Stimulated activated naive CD8-positive, alpha-beta T cell treated with anti-CD3 and anti-CD28 coated beads, Interleukin-15, amount 100 ng/mL, for 72 hours (primary cell): ENCODE data around the gene AOPEP.

Source experiments
- ATAC-seq: fragments of 150-1000 bp; cut with Tn5 transposase; 2 replicates; pipeline ENCODE4 v1.10.0; 2021; ENCODE audit warnings: mild to moderate bottlenecking, moderate library complexity
- DNase-seq, 2 donors: peaks; one replicate each; pipeline ENCODE4 v3.0.0; 2021 to 2022
- H3K27ac Mint-ChIP-seq, 2 donors: one replicate each; pipeline ENCODE4 v1.8.0; 2022; ENCODE audit warnings: mild to moderate bottlenecking in 2 of 2, mixed read lengths in 2 of 2, moderate library complexity in 2 of 2
- H3K27me3 Mint-ChIP-seq: one replicate; pipeline ENCODE4 v1.8.0; 2022; ENCODE audit warnings: mixed read lengths
- H3K4me1 Mint-ChIP-seq: one replicate; pipeline ENCODE4 v1.8.0; 2022; ENCODE audit warnings: mild to moderate bottlenecking, mixed read lengths
- H3K4me3 Mint-ChIP-seq, 2 donors: one replicate each; pipeline ENCODE4 v1.8.0; 2022; ENCODE audit warnings: mild to moderate bottlenecking in 2 of 2, mixed read lengths in 2 of 2, moderate library complexity in 1 of 2
- H3K9me3 Mint-ChIP-seq, 2 donors: one replicate each; pipeline ENCODE4 v1.8.0; 2022; ENCODE audit warnings: mixed read lengths in 2 of 2

The AOPEP gene

GRCh38 chr9:95060234-95060633 is 333.7 kb downstream of the AOPEP start:
- H3K9me3 Mint-ChIP-seq, result no peaks in the 10 kb centered on the region
- no peaks in the 10 kb centered on the region for H3K4me1 Mint-ChIP-seq
- DNase-seq, result no peak
- ATAC-seq, result no peak
- no peak overlapping the region for H3K4me3 Mint-ChIP-seq
- H3K27me3 Mint-ChIP-seq, result no peaks in the 10 kb centered on the region
- no peak overlapping the region for H3K27ac Mint-ChIP-seq

GRCh38 chr9:95060916-95061315 is 334.4 kb downstream of the AOPEP start:
- H3K9me3 Mint-ChIP-seq, result no peaks in the 10 kb centered on the region
- no peak overlapping the region for H3K4me3 Mint-ChIP-seq
- H3K4me1 Mint-ChIP-seq, result no peaks in the 10 kb centered on the region
- no peak for ATAC-seq
- no peak for DNase-seq
- no peak overlapping the region for H3K27ac Mint-ChIP-seq
- no peaks in the 10 kb centered on the region for H3K27me3 Mint-ChIP-seq

- Mint-ChIP-seq H3K9me3 (no peaks in the 10 kb centered on the region), H3K27me3 (no peaks in the 10 kb centered on the region), H3K4me1 (no peaks in the 10 kb centered on the region), H3K27ac (no peak overlapping the region), H3K4me3 (no peak overlapping the region)
- no peak for DNase-seq
- ATAC-seq, result no peak
Observed at GRCh38 chr9:95061916-95062595, 335.6 kb downstream of the AOPEP start.

- ATAC-seq, result no peak
- Mint-ChIP-seq H3K4me3 (no peak overlapping the region), H3K9me3 (no peaks in the 10 kb centered on the region), H3K4me1 (no peaks in the 10 kb centered on the region), H3K27me3 (no peaks in the 10 kb centered on the region), H3K27ac (no peak overlapping the region)
- no peak for DNase-seq
Observed at GRCh38 chr9:95062596-95063065, 336.1 kb downstream of the AOPEP start.

- H3K4me1 Mint-ChIP-seq, result no peaks in the 10 kb centered on the region
- ATAC-seq, result no peak
- DNase-seq, result no peak
- H3K27ac Mint-ChIP-seq, result no peak overlapping the region
- H3K4me3 Mint-ChIP-seq, result no peak overlapping the region
- H3K9me3 Mint-ChIP-seq, result no peaks in the 10 kb centered on the region
- H3K27me3 Mint-ChIP-seq, result no peaks in the 10 kb centered on the region
Observed at GRCh38 chr9:95063300-95063699, 336.8 kb downstream of the AOPEP start.

- H3K27me3 Mint-ChIP-seq, result no peaks in the 10 kb centered on the region
- H3K4me1 Mint-ChIP-seq, result no peaks in the 10 kb centered on the region
- DNase-seq (no peak), ATAC-seq (no peak)
- H3K9me3 Mint-ChIP-seq, result no peaks in the 10 kb centered on the region
- H3K27ac Mint-ChIP-seq, result no peak overlapping the region
- no peak overlapping the region for H3K4me3 Mint-ChIP-seq
Observed at GRCh38 chr9:95065224-95065623, 338.7 kb downstream of the AOPEP start.

GRCh38 chr9:95067057-95067456 is 340.6 kb downstream of the AOPEP start:
- H3K4me1 Mint-ChIP-seq, result no peaks in the 10 kb centered on the region
- no peak for ATAC-seq
- H3K9me3 Mint-ChIP-seq, result no peaks in the 10 kb centered on the region
- H3K27ac Mint-ChIP-seq, result peak overlapping the region in 1 of 2 donors; percentile 90
- H3K27me3 Mint-ChIP-seq, result no peaks in the 10 kb centered on the region
- H3K4me3 Mint-ChIP-seq, result no peak overlapping the region
- no peak for DNase-seq

GRCh38 chr9:95067897-95068296 is 341.4 kb downstream of the AOPEP start:
- no peak for DNase-seq
- Mint-ChIP-seq H3K4me1 (no peaks in the 10 kb centered on the region), H3K27me3 (no peaks in the 10 kb centered on the region), H3K9me3 (no peaks in the 10 kb centered on the region), H3K4me3 (no peak overlapping the region), H3K27ac (no peak overlapping the region)
- no peak for ATAC-seq

GRCh38 chr9:95070549-95071021 is 344.1 kb downstream of the AOPEP start:
- Mint-ChIP-seq H3K4me1 (no peaks in the 10 kb centered on the region), H3K9me3 (no peaks in the 10 kb centered on the region), H3K27me3 (no peaks in the 10 kb centered on the region), H3K27ac (no peak overlapping the region), H3K4me3 (no peak overlapping the region)
- ATAC-seq, result no peak
- no peak for DNase-seq

GRCh38 chr9:95071450-95071849 is 345.0 kb downstream of the AOPEP start:
- no peaks in the 10 kb centered on the region for H3K9me3 Mint-ChIP-seq
- H3K27me3 Mint-ChIP-seq, result no peaks in the 10 kb centered on the region
- ATAC-seq, result no peak
- H3K27ac Mint-ChIP-seq, result no peak overlapping the region
- H3K4me3 Mint-ChIP-seq, result no peak overlapping the region
- no peak for DNase-seq
- H3K4me1 Mint-ChIP-seq, result no peaks in the 10 kb centered on the region

- no peaks in the 10 kb centered on the region for H3K27me3 Mint-ChIP-seq
- no peak overlapping the region for H3K27ac Mint-ChIP-seq
- no peaks in the 10 kb centered on the region for H3K9me3 Mint-ChIP-seq
- no peak for ATAC-seq
- no peak for DNase-seq
- H3K4me3 Mint-ChIP-seq, result no peak overlapping the region
- H3K4me1 Mint-ChIP-seq, result no peaks in the 10 kb centered on the region
Observed at GRCh38 chr9:95071925-95072324, 345.4 kb downstream of the AOPEP start.

- DNase-seq (no peak), ATAC-seq (no peak)
- H3K4me3 Mint-ChIP-seq, result no peak overlapping the region
- H3K4me1 Mint-ChIP-seq, result no peaks in the 10 kb centered on the region
- H3K27me3 Mint-ChIP-seq, result no peaks in the 10 kb centered on the region
- no peaks in the 10 kb centered on the region for H3K9me3 Mint-ChIP-seq
- no peak overlapping the region for H3K27ac Mint-ChIP-seq
Observed at GRCh38 chr9:95073042-95073607, 346.6 kb downstream of the AOPEP start.

- Mint-ChIP-seq H3K4me3 (no peak overlapping the region), H3K27ac (no peak overlapping the region), H3K27me3 (no peaks in the 10 kb centered on the region), H3K9me3 (no peaks in the 10 kb centered on the region), H3K4me1 (no peaks in the 10 kb centered on the region)
- DNase-seq, result no peak
- no peak for ATAC-seq
Observed at GRCh38 chr9:95073918-95074317, 347.4 kb downstream of the AOPEP start.

- Mint-ChIP-seq H3K4me1 (no peaks in the 10 kb centered on the region), H3K9me3 (no peaks in the 10 kb centered on the region), H3K27ac (no peak overlapping the region), H3K27me3 (no peaks in the 10 kb centered on the region), H3K4me3 (no peak overlapping the region)
- DNase-seq (no peak), ATAC-seq (no peak)
Observed at GRCh38 chr9:95074632-95075031, 348.1 kb downstream of the AOPEP start.

- ATAC-seq (no peak), DNase-seq (no peak)
- Mint-ChIP-seq H3K27me3 (no peaks in the 10 kb centered on the region), H3K9me3 (no peaks in the 10 kb centered on the region), H3K27ac (no peak overlapping the region), H3K4me1 (no peaks in the 10 kb centered on the region), H3K4me3 (no peak overlapping the region)
Observed at GRCh38 chr9:95075700-95076099, 349.2 kb downstream of the AOPEP start.

- Mint-ChIP-seq H3K27me3 (no peaks in the 10 kb centered on the region), H3K4me1 (no peaks in the 10 kb centered on the region), H3K4me3 (no peak overlapping the region), H3K27ac (no peak overlapping the region), H3K9me3 (no peaks in the 10 kb centered on the region)
- no peak for ATAC-seq
- no peak for DNase-seq
Observed at GRCh38 chr9:95076696-95077052, 350.2 kb downstream of the AOPEP start.
